ENCODE data around the gene SERPINH1. TPM values are rescaled to one million over a fixed set of nuclear protein-coding genes. Genes with fewer than 3 reads are reported as not detected.
A peak's percentile ranks its signal among the peaks of the same experiment; 100 is the strongest.

Gene SERPINH1
- total RNA-seq, 1 donor from 2014 or later: 152 TPM

DNA sequence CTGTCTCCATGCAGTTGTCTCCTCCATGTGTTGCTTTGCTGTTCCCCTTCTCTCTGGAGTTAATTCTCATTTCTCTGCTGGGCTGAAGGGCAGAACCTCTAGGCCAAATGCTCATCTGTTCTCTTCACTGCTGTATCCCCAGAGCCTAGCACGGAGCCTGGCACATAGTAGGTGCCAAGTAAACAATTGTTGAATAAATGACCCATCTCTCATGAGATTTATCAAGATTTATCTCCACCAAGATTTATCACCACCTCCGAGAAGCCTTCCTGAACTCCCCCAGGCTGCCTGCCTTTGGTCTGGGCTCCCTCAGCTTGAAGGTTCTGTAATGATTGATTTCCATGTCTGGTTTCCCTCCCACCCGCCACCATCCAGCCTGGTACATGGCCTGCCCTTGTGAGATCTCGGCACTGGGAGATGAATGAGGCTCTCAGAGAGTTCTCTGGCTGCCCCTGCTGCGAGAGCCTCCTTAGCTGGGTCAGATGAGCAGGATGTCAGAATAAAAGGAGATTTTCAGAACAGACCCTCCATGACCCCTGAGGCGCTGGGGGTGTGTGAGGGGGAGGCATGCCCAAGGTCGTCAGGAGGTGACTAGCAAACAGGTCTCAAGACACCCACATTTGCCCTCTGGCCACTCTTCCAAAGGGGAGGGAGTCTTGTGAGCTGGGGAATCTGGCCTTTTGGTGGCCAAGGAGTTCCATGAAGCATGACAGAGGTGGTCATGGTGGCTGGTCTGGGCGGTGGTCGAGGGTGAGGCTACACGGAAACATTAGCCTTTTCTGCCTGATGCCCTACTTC is 33.9 kb upstream of the SERPINH1 start:
- Histone ChIP-seq H3K9me3 (no peaks in the 10 kb centered on the region), H3K27me3 (no peaks in the 10 kb centered on the region), H3K36me3 (no peaks in the 10 kb centered on the region), H3K27ac (no peak overlapping the region), H3K4me3 (no peak overlapping the region), H3K4me1 (peaks cover 21% of the 10 kb centered on the region)
- ATAC-seq (no peak), DNase-seq (no peak)
- intact Hi-C loops (cut with DNase I): no loop called here
- TF ChIP-seq, protein P1, sequence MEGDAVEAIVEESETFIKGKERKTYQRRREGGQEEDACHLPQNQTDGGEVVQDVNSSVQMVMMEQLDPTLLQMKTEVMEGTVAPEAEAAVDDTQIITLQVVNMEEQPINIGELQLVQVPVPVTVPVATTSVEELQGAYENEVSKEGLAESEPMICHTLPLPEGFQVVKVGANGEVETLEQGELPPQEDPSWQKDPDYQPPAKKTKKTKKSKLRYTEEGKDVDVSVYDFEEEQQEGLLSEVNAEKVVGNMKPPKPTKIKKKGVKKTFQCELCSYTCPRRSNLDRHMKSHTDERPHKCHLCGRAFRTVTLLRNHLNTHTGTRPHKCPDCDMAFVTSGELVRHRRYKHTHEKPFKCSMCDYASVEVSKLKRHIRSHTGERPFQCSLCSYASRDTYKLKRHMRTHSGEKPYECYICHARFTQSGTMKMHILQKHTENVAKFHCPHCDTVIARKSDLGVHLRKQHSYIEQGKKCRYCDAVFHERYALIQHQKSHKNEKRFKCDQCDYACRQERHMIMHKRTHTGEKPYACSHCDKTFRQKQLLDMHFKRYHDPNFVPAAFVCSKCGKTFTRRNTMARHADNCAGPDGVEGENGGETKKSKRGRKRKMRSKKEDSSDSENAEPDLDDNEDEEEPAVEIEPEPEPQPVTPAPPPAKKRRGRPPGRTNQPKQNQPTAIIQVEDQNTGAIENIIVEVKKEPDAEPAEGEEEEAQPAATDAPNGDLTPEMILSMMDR (IDR thresholded peaks at IDR 0.05): no peak

DNA sequence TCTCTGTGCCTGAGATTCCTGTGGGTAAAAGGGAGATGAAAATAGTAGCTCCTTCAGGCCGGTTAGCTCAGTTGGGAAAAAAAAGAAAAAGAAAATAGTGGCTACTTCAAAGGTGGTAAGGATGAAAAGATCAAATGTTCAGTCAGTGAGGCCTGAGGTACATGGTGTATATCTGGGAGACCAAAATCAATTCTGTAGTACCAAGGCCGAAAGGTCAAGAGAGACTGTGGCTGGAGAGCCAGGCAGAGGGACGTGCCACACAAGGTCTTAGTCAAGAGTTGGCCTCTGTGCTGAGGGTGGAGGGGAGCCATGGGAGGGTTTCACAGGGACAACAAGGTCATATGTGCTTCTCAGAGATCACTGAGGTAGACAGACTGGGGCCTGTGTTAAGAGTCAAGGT is 31.5 kb upstream of the SERPINH1 start:
- H3K36me3 ChIP-seq: no peaks in the 10 kb centered on the region
- TF ChIP-seq, protein P1 (IDR thresholded peaks at IDR 0.05): no peak
- no peaks in the 10 kb centered on the region for H3K9me3 ChIP-seq
- no peak overlapping the region for H3K4me3 ChIP-seq
- H3K27me3 ChIP-seq: no peaks in the 10 kb centered on the region
- DNase-seq (no peak), ATAC-seq (no peak)
- no peak overlapping the region for H3K27ac ChIP-seq
- H3K4me1 ChIP-seq: peaks cover 11% of the 10 kb centered on the region
- intact Hi-C loops (cut with DNase I): no loop called here

- Histone ChIP-seq H3K27me3 (no peaks in the 10 kb centered on the region), H3K9me3 (no peaks in the 10 kb centered on the region), H3K4me1 (peaks cover 9% of the 10 kb centered on the region), H3K36me3 (no peaks in the 10 kb centered on the region), H3K27ac (no peak overlapping the region), H3K4me3 (no peak overlapping the region)
- intact Hi-C loops (cut with DNase I): no loop called here
- TF ChIP-seq, protein P1 (IDR thresholded peaks at IDR 0.05): no peak
- DNase-seq (no peak), ATAC-seq (no peak)
Observed at GRCh38 chr11:75531325-75531724, 30.7 kb upstream of the SERPINH1 start.

GRCh38 chr11:75532200-75533048 is 29.6 kb upstream of the SERPINH1 start:
- no peaks in the 10 kb centered on the region for H3K9me3 ChIP-seq
- no peak overlapping the region for H3K27ac ChIP-seq
- no peak overlapping the region for H3K4me3 ChIP-seq
- TF ChIP-seq, protein P1 (IDR thresholded peaks at IDR 0.05): peak; percentile 94
- intact Hi-C loops (cut with DNase I): no loop called here
- peaks cover 7% of the 10 kb centered on the region for H3K4me1 ChIP-seq
- no peaks in the 10 kb centered on the region for H3K27me3 ChIP-seq
- DNase-seq: peak; percentile 76
- peak; percentile 93 for ATAC-seq
- H3K36me3 ChIP-seq: no peaks in the 10 kb centered on the region

- Histone ChIP-seq H3K36me3 (no peaks in the 10 kb centered on the region), H3K4me3 (no peak overlapping the region), H3K27ac (no peak overlapping the region), H3K9me3 (no peaks in the 10 kb centered on the region), H3K4me1 (peaks cover 7% of the 10 kb centered on the region), H3K27me3 (no peaks in the 10 kb centered on the region)
- intact Hi-C loops (cut with DNase I): loop anchor here (2.0 kb wide), 1 partner anchor 89 kb away; no protein-coding TSS in a partner anchor
- TF ChIP-seq, protein P1 (IDR thresholded peaks at IDR 0.05): no peak
- no peak for DNase-seq
- no peak for ATAC-seq
Observed at GRCh38 chr11:75533896-75534258, 28.2 kb upstream of the SERPINH1 start.

Data from upper lobe of right lung (tissue), 1 donor.